ENCODE measurements around the gene RALGPS1.

Gene RALGPS1

DNA sequence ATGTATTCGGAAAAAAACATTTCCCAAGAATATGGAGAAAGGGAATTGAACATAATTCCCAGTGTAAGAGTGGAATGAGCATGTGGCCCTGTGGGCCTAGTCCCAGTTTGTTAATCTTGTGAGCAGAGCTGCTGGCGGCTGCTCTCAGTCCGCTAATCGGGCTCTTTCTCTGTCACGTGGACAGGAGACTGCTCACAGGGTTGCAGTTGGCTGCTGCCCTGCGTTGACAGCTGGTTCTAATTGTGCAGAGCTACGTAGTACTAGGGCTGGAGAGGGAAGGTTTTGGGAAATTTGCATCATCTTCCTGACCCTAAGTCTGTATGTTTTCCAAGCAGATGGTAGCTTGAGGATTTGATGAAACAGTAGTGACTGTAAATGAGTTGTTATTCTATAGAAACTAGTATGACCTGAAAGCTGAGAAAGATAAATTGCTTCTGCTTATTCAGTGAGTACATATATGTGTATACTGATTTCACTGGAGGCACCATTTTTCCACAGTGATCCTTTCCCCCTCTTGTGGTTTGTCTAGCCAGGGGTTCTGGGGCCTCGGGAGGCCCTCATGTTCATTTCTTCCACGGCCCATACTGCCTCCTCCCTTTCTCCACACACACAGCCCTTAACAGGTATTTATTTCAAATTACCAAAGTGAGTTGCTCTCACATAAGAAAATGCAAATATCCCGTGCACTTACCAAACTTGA, 107.2 kb downstream of the RALGPS1 start:
- Histone ChIP-seq H3K36me3 (ENCODE audit: control insufficient read depth, low read length) (no peaks in the 10 kb centered on the region), H3K4me2 (ENCODE audit: low read length) (no peak overlapping the region), H3K9me3 (ENCODE audit: control insufficient read depth, insufficient read depth, low read length) (no peaks in the 10 kb centered on the region), H4K20me1 (ENCODE audit: control insufficient read depth, insufficient read depth, low read depth, low read length) (no peaks in the 10 kb centered on the region), H3F3A (ENCODE audit: control insufficient read depth, insufficient read depth) (no peaks in the 10 kb centered on the region), H3K4me3 (ENCODE audit: low read length) (no peak overlapping the region), H3K27ac (ENCODE audit: low read depth, low read length) (no peak overlapping the region), H3K27me3 (ENCODE audit: control insufficient read depth, low read length) (no peaks in the 10 kb centered on the region), H3K4me1 (ENCODE audit: control insufficient read depth, low read length) (no peaks in the 10 kb centered on the region), H3K9me2 (replicated peaks; ENCODE audit: control insufficient read depth, low read length) (no peaks in the 10 kb centered on the region), H3K79me2 (ENCODE audit: control insufficient read depth, low read length) (no peaks in the 10 kb centered on the region)
- TF ChIP-seq EZH2phosphoT487 (IDR thresholded peaks at IDR 0.05; ENCODE audit: borderline replicate concordance, low read length), result no peak
- TF ChIP-seq, protein P1, sequence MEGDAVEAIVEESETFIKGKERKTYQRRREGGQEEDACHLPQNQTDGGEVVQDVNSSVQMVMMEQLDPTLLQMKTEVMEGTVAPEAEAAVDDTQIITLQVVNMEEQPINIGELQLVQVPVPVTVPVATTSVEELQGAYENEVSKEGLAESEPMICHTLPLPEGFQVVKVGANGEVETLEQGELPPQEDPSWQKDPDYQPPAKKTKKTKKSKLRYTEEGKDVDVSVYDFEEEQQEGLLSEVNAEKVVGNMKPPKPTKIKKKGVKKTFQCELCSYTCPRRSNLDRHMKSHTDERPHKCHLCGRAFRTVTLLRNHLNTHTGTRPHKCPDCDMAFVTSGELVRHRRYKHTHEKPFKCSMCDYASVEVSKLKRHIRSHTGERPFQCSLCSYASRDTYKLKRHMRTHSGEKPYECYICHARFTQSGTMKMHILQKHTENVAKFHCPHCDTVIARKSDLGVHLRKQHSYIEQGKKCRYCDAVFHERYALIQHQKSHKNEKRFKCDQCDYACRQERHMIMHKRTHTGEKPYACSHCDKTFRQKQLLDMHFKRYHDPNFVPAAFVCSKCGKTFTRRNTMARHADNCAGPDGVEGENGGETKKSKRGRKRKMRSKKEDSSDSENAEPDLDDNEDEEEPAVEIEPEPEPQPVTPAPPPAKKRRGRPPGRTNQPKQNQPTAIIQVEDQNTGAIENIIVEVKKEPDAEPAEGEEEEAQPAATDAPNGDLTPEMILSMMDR (IDR thresholded peaks at IDR 0.05; ENCODE audit: low read depth, low read length, poor library complexity, severe bottlenecking), result no peak

DNA sequence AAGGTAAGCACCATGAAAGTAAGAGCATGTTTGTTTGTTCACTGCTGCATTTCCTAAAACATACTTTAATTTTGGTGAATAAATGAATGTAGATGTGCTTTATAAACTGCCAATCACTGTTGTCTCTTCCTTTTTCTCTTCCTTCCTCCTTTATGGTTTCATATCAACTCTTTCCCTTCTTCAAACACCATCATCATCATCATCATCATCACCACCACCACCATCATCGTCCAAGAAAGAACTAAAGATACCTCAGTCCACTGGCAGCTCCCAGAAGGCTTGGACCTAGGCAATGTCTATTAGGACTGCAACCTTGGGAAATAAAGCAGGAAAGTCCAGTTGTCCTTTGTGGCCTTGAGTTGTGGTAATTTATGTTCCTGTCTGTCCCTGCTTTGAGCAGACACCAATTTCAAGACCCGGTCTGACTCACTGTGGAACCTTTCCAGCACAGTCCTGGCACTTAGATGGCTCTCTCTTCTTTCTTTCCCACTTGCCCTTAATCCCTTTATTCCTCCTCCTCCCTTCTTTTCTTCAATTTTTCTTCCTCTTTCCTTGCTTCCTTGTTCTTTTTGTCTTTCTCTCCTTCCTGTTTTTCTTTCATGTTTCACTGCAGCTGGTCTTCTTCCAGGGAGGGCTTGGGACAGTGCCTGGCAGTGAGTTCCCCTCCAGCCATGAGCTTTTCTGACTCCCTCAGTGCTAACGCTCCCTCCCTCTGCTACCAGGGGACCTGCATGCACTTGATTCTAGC, 108.5 kb downstream of the RALGPS1 start:
- no peaks in the 10 kb centered on the region for H3F3A ChIP-seq (ENCODE audit: control insufficient read depth, insufficient read depth)
- no peaks in the 10 kb centered on the region for H3K27me3 ChIP-seq (ENCODE audit: control insufficient read depth, low read length)
- no peaks in the 10 kb centered on the region for H3K79me2 ChIP-seq (ENCODE audit: control insufficient read depth, low read length)
- no peaks in the 10 kb centered on the region for H3K9me3 ChIP-seq (ENCODE audit: control insufficient read depth, insufficient read depth, low read length)
- H3K4me2 ChIP-seq (ENCODE audit: low read length), result no peak overlapping the region
- H4K20me1 ChIP-seq (ENCODE audit: control insufficient read depth, insufficient read depth, low read depth, low read length), result no peaks in the 10 kb centered on the region
- no peaks in the 10 kb centered on the region for H3K4me1 ChIP-seq (ENCODE audit: control insufficient read depth, low read length)
- no peak overlapping the region for H3K4me3 ChIP-seq (ENCODE audit: low read length)
- TF ChIP-seq, protein P1 (IDR thresholded peaks at IDR 0.05; ENCODE audit: low read depth, low read length, poor library complexity, severe bottlenecking), result no peak
- TF ChIP-seq EZH2phosphoT487 (IDR thresholded peaks at IDR 0.05; ENCODE audit: borderline replicate concordance, low read length), result no peak
- H3K9me2 ChIP-seq (replicated peaks; ENCODE audit: control insufficient read depth, low read length), result no peaks in the 10 kb centered on the region
- no peak overlapping the region for H3K27ac ChIP-seq (ENCODE audit: low read depth, low read length)
- no peaks in the 10 kb centered on the region for H3K36me3 ChIP-seq (ENCODE audit: control insufficient read depth, low read length)

- H3K36me3 ChIP-seq (ENCODE audit: control insufficient read depth, low read length), result no peaks in the 10 kb centered on the region
- no peaks in the 10 kb centered on the region for H3F3A ChIP-seq (ENCODE audit: control insufficient read depth, insufficient read depth)
- no peak overlapping the region for H3K4me2 ChIP-seq (ENCODE audit: low read length)
- no peaks in the 10 kb centered on the region for H3K9me3 ChIP-seq (ENCODE audit: control insufficient read depth, insufficient read depth, low read length)
- no peaks in the 10 kb centered on the region for H3K9me2 ChIP-seq (replicated peaks; ENCODE audit: control insufficient read depth, low read length)
- no peaks in the 10 kb centered on the region for H3K79me2 ChIP-seq (ENCODE audit: control insufficient read depth, low read length)
- H3K4me3 ChIP-seq (ENCODE audit: low read length), result no peak overlapping the region
- H4K20me1 ChIP-seq (ENCODE audit: control insufficient read depth, insufficient read depth, low read depth, low read length), result no peaks in the 10 kb centered on the region
- no peak overlapping the region for H3K27ac ChIP-seq (ENCODE audit: low read depth, low read length)
- H3K4me1 ChIP-seq (ENCODE audit: control insufficient read depth, low read length), result no peaks in the 10 kb centered on the region
- H3K27me3 ChIP-seq (ENCODE audit: control insufficient read depth, low read length), result no peaks in the 10 kb centered on the region
- TF ChIP-seq, protein P1 (IDR thresholded peaks at IDR 0.05; ENCODE audit: low read depth, low read length, poor library complexity, severe bottlenecking), result no peak
- TF ChIP-seq EZH2phosphoT487 (IDR thresholded peaks at IDR 0.05; ENCODE audit: borderline replicate concordance, low read length), result no peak
Observed at GRCh38 chr9:127025042-127025441, 110.5 kb downstream of the RALGPS1 start.

Measured in DOHH2 (cell line).